Measurements from ENCODE around the gene PRR15L.
"Not testable (repeated sequence)": the region's sequence is repeated elsewhere in the genome, so short reads cannot be mapped to it uniquely, and the experiment has no call there.

The PRR15L gene

GRCh38 chr17:47956791-47957590 lies 692 bp downstream of the PRR15L start:
- DNase-seq, result no peak

- DNase-seq, result no peak
Measured at GRCh38 chr17:47955497-47956461, 1.9 kb downstream of the PRR15L start.

GRCh38 chr17:47953909-47954308 lies 3.8 kb downstream of the PRR15L start:
- no peak for DNase-seq

GRCh38 chr17:47952171-47953021 lies 5.3 kb downstream of the PRR15L start:
- DNase-seq, result no peak

- no peak for DNase-seq
Measured at GRCh38 chr17:47950448-47950847, 7.2 kb downstream of the PRR15L start.

- no peak for DNase-seq
Measured at GRCh38 chr17:47949946-47950345, 7.7 kb downstream of the PRR15L start.

GRCh38 chr17:47949197-47949759 lies 8.4 kb downstream of the PRR15L start:
- DNase-seq, result peak; percentile 81

GRCh38 chr17:47948706-47949196 lies 8.9 kb downstream of the PRR15L start:
- no peak for DNase-seq

- peak; percentile 75 for DNase-seq
Measured at GRCh38 chr17:47946929-47947397, 10.7 kb downstream of the PRR15L start.

- no peak for DNase-seq
Measured at GRCh38 chr17:47946516-47946915, 11.2 kb downstream of the PRR15L start.

GRCh38 chr17:47945529-47946508 lies 11.9 kb downstream of the PRR15L start:
- DNase-seq, result no peak

- DNase-seq, result no peak
Measured at GRCh38 chr17:47945080-47945479, 12.6 kb downstream of the PRR15L start.

- DNase-seq, result no peak
Measured at GRCh38 chr17:47942568-47942967, 15.1 kb downstream of the PRR15L start.

- DNase-seq, result no peak
Measured at GRCh38 chr17:47942096-47942510, 15.6 kb downstream of the PRR15L start.

- DNase-seq, result peak; percentile 92
Measured at GRCh38 chr17:47941246-47942095, 16.2 kb downstream of the PRR15L start, which contains the start of gene PNPO. TSS of gene PNPO (plus strand) at chr17:47941571. CDS start at chr17:47941676, 105 bp downstream.

- no peak for DNase-seq
Measured at GRCh38 chr17:47937941-47938340, 19.7 kb downstream of the PRR15L start.

GRCh38 chr17:47935961-47936360 lies 21.7 kb downstream of the PRR15L start:
- DNase-seq, result no peak

GRCh38 chr17:47935468-47935867 lies 22.2 kb downstream of the PRR15L start:
- DNase-seq, result not testable (repeated sequence)

- DNase-seq, result no peak
Measured at GRCh38 chr17:47934856-47935255, 22.8 kb downstream of the PRR15L start.

GRCh38 chr17:47931848-47932247 lies 25.8 kb downstream of the PRR15L start:
- DNase-seq, result no peak
